CD4-positive, alpha-beta T cell (primary cell): Measurements from ENCODE around the gene MCCC2. TPM values are rescaled to one million over a fixed set of nuclear protein-coding genes. Genes with fewer than 3 reads are reported as not detected.

Source experiments
- ATAC-seq: fragments of 200-7000 bp; cut with Tn5 transposase; one replicate; pipeline ENCODE4 v1.10.0; 2022; ENCODE audit warnings: mild to moderate bottlenecking; ENCODE audit not compliant: poor library complexity
- CTCF ChIA-PET: fragments of 350-600 bp; sonication (Branson Sonifier 250); formaldehyde crosslinking; loops from one replicate; lab custom pipeline; 2021; ENCODE audit warnings: antibody characterized with exemption, inconsistent platforms; lab: Charles Lee
- POLR2A ChIA-PET: fragments of 350-600 bp; sonication (Branson Sonifier 250); formaldehyde crosslinking; loops from one replicate; lab custom pipeline; 2021; ENCODE audit warnings: antibody characterized with exemption, inconsistent platforms; lab: Charles Lee
- DNase-seq, 14 experiments: peaks; one replicate each; pipeline ENCODE4 v3.0.0-alpha.2; 2013 to 2020; ENCODE audit warnings: mixed read lengths in 2 of 14
- H3K27ac ChIP-seq, 2 donors: one replicate each; pipeline versions ENCODE4 v1.5.1 to v1.7.0; 2013; ENCODE audit warnings: low read length in 2 of 2, low read depth in 1 of 2, mild to moderate bottlenecking in 1 of 2
- H3K27me3 ChIP-seq, 2 experiments: 1 replicate in 1 of 2; 2 replicates in 1 of 2; pipeline versions ENCODE4 v1.6.1 to v1.7.0; 2013; ENCODE audit warnings: low read length in 2 of 2, control low read depth in 1 of 2, mild to moderate bottlenecking in 1 of 2, moderate library complexity in 1 of 2; ENCODE audit not compliant: insufficient read depth in 2 of 2, control insufficient read depth in 1 of 2
- H3K36me3 ChIP-seq: one replicate; pipeline ENCODE4 v1.6.1; 2013; ENCODE audit warnings: low read length, control low read depth; ENCODE audit not compliant: insufficient read depth
- H3K4me1 ChIP-seq: one replicate; pipeline ENCODE4 v1.6.1; 2013; ENCODE audit warnings: low read length, control low read depth; ENCODE audit not compliant: insufficient read depth
- H3K4me3 ChIP-seq: one replicate; pipeline ENCODE4 v1.5.1; 2013; ENCODE audit warnings: mild to moderate bottlenecking, low read length, moderate library complexity
- H3K9me3 ChIP-seq, 2 experiments: 1 replicate in 1 of 2; 2 replicates in 1 of 2; pipeline versions ENCODE4 v1.6.1 to v1.7.0; 2013; ENCODE audit warnings: low read length in 2 of 2, mild to moderate bottlenecking in 2 of 2, control low read depth in 1 of 2, moderate library complexity in 1 of 2; ENCODE audit not compliant: control insufficient read depth in 1 of 2, insufficient read depth in 1 of 2
- H3K27ac Mint-ChIP-seq: one replicate; pipeline ENCODE4 v1.8.0; 2020; ENCODE audit warnings: mixed read lengths
- H3K27me3 Mint-ChIP-seq: one replicate; pipeline ENCODE4 v1.8.0; 2021; ENCODE audit warnings: mixed read lengths
- H3K36me3 Mint-ChIP-seq: one replicate; pipeline ENCODE4 v1.8.0; 2021; ENCODE audit warnings: low read depth, mixed read lengths
- H3K4me1 Mint-ChIP-seq: one replicate; pipeline ENCODE4 v1.8.0; 2021; ENCODE audit warnings: low read depth, mixed read lengths
- H3K4me3 Mint-ChIP-seq: one replicate; pipeline ENCODE4 v1.8.0; 2020; ENCODE audit warnings: mild to moderate bottlenecking, mixed read lengths
- H3K9me3 Mint-ChIP-seq: one replicate; pipeline ENCODE4 v1.8.0; 2020; ENCODE audit warnings: mixed read lengths
- intact Hi-C, 2 experiments: fragments of 100-400 bp; cut with DNase I in 1 of 2; cut with micrococcal nuclease in 1 of 2; formaldehyde crosslinking; loops; one replicate each; pipeline versions ENCODE4 v1.15.1 to v1.9.0; 2023 to 2025; cut with DNase I, micrococcal nuclease
- total RNA-seq, 174 experiments: library from RNA in 2 of 174; stranded (reverse) in 2 of 174; gene quantifications; one replicate each; pipeline ENCODE4 v1.2.3 and lab custom pipeline; 2021 to 2026
- TF ChIP-seq, protein P1 (sequence below): fragments of 200-600 bp; IDR thresholded peaks from one replicate; pipeline ENCODE4 v1.8.0; 2022; ENCODE audit warnings: antibody characterized with exemption, mild to moderate bottlenecking

Gene MCCC2
- total RNA-seq, 2 experiments from 2014 or later: 16.3 to 18.7 TPM

DNA sequence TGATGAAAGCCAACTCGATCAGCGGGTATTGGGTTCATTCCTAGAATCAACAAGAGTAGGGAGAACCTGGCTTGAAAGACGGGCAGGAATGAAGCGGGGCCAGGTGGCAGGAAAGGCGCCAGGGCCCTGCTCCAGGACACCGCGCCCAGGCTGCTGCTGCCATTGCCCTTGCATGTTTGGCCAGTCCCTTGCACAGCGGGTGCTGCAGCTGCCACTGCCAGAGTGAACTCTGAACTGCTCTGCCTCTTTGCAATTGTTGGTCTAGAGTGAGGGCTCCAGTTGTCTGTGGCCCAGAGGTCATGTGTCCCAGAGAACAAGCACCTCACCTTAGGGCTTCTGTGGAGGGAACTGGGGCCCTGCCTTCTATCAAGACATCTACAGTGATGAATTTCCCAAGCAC is 107.9 kb downstream of the MCCC2 start:
- Mint-ChIP-seq H3K27me3 (peaks cover 26% of the 10 kb centered on the region), H3K36me3 (no peaks in the 10 kb centered on the region), H3K4me3 (no peak overlapping the region), H3K9me3 (no peaks in the 10 kb centered on the region), H3K4me1 (peaks cover 6% of the 10 kb centered on the region), H3K27ac (no peak overlapping the region)
- no peak overlapping the region for H3K4me3 ChIP-seq
- peaks cover 0 to 7% of the 10 kb centered on the region in 2 experiments for H3K27me3 ChIP-seq
- H3K4me1 ChIP-seq: peaks cover 5% of the 10 kb centered on the region
- peaks cover 0 to 13% of the 10 kb centered on the region in 2 experiments for H3K9me3 ChIP-seq
- DNase-seq (no peak), ATAC-seq (no peak)
- TF ChIP-seq, protein P1, sequence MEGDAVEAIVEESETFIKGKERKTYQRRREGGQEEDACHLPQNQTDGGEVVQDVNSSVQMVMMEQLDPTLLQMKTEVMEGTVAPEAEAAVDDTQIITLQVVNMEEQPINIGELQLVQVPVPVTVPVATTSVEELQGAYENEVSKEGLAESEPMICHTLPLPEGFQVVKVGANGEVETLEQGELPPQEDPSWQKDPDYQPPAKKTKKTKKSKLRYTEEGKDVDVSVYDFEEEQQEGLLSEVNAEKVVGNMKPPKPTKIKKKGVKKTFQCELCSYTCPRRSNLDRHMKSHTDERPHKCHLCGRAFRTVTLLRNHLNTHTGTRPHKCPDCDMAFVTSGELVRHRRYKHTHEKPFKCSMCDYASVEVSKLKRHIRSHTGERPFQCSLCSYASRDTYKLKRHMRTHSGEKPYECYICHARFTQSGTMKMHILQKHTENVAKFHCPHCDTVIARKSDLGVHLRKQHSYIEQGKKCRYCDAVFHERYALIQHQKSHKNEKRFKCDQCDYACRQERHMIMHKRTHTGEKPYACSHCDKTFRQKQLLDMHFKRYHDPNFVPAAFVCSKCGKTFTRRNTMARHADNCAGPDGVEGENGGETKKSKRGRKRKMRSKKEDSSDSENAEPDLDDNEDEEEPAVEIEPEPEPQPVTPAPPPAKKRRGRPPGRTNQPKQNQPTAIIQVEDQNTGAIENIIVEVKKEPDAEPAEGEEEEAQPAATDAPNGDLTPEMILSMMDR: no peak
- POLR2A ChIA-PET: no interaction called here
- no peak overlapping the region for H3K27ac ChIP-seq
- no peaks in the 10 kb centered on the region for H3K36me3 ChIP-seq
- intact Hi-C loops: no loop called here
- CTCF ChIA-PET: no interaction called here

DNA sequence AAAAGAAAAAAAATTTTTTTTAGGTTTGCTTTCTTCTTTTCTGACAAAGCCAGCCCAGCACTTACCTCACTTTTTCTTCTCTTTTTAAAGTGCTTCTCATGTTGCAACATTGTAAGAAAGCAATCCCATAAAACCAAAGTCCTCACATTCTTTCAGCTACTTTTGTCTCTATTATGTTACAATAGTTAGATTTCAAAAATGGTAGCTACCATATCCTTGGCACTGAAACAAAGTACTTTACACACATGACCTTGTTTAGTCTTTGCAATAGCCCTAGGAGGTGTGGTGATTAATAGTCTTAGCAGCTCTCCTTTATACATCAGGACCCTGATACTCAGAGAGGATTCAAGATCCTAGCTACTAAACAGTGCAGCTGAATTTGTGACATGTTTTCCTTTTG is 108.5 kb downstream of the MCCC2 start:
- intact Hi-C loops: no loop called here
- peaks cover 6% of the 10 kb centered on the region for H3K4me1 Mint-ChIP-seq
- H3K9me3 Mint-ChIP-seq: no peaks in the 10 kb centered on the region

DNA sequence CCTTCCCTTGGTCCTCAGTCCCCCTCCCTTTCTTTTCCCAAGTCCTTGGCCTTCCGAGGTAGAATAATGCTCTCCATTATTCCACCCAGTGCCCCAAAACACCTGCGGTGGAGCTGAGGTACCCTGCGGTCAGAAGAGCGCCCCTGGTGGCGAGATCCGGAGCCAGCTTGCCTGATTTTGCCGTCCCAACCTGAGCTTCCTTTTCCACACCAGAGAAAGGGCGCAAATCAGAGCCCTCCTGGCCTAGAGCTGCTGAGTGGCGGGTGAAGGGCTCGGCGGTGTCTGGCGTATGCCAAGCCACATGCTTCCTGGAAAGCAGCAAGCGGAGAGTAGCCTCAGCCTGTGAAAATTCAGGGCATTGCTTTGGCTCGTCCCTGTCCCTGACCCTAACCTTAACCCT is 110.8 kb downstream of the MCCC2 start:
- ChIA-PET CTCF (no interaction called here), POLR2A (no interaction called here)
- Histone ChIP-seq H3K27me3 (peaks cover 0 to 7% of the 10 kb centered on the region in 2 experiments), H3K4me3 (no peak overlapping the region), H3K9me3 (peaks cover 0 to 13% of the 10 kb centered on the region in 2 experiments), H3K4me1 (peaks cover 5% of the 10 kb centered on the region), H3K27ac (no peak overlapping the region), H3K36me3 (no peaks in the 10 kb centered on the region)
- Mint-ChIP-seq H3K4me3 (no peak overlapping the region), H3K9me3 (no peaks in the 10 kb centered on the region), H3K27me3 (peaks cover 20% of the 10 kb centered on the region), H3K4me1 (peaks cover 6% of the 10 kb centered on the region), H3K27ac (no peak overlapping the region), H3K36me3 (no peaks in the 10 kb centered on the region)
- TF ChIP-seq, protein P1: peak; percentile 13
- intact Hi-C loops: no loop called here
- ATAC-seq (no peak), DNase-seq (no peak)

More for the DNA sequence above, 108.5 kb downstream of the MCCC2 start:
- Mint-ChIP-seq H3K27me3 (peaks cover 26% of the 10 kb centered on the region), H3K27ac (no peak overlapping the region), H3K4me3 (no peak overlapping the region), H3K36me3 (no peaks in the 10 kb centered on the region)
- H3K27me3 ChIP-seq: peaks cover 0 to 7% of the 10 kb centered on the region in 2 experiments
- no peak overlapping the region for H3K27ac ChIP-seq
- ChIA-PET POLR2A (no interaction called here), CTCF (no interaction called here)
- no peak overlapping the region for H3K4me3 ChIP-seq
- H3K9me3 ChIP-seq: peaks cover 0 to 13% of the 10 kb centered on the region in 2 experiments
- H3K36me3 ChIP-seq: no peaks in the 10 kb centered on the region
- H3K4me1 ChIP-seq: peaks cover 5% of the 10 kb centered on the region
- TF ChIP-seq, protein P1: no peak
- ATAC-seq (no peak), DNase-seq (no peak)
